MV-4-11 (cell line): ENCODE data around the gene COX5B.
"Not testable (repeated sequence)": the region's sequence is repeated elsewhere in the genome, so short reads cannot be mapped to it uniquely, and the experiment has no call there.

Experiments
- DNase-seq: peaks from one replicate; lab custom pipeline; 2025; lab: John Stamatoyannopoulos, UW

The COX5B gene

GRCh38 chr2:97654309-97654708, 8.4 kb downstream of the COX5B start:
- DNase-seq = no peak

- no peak for DNase-seq
Measured at GRCh38 chr2:97654791-97655190, 8.9 kb downstream of the COX5B start.

GRCh38 chr2:97656129-97656755, 10.4 kb downstream of the COX5B start:
- no peak for DNase-seq

GRCh38 chr2:97656905-97657587, 11.2 kb downstream of the COX5B start:
- DNase-seq = no peak

- no peak for DNase-seq
Measured at GRCh38 chr2:97657986-97658690, 12.3 kb downstream of the COX5B start.

- no peak for DNase-seq
Measured at GRCh38 chr2:97658691-97659157, 12.9 kb downstream of the COX5B start.

- no peak for DNase-seq
Measured at GRCh38 chr2:97659256-97660043, 13.6 kb downstream of the COX5B start.

- peak; percentile 28 for DNase-seq
Measured at GRCh38 chr2:97660044-97660774, 14.3 kb downstream of the COX5B start.

- no peak for DNase-seq
Measured at GRCh38 chr2:97660775-97661389, 15.0 kb downstream of the COX5B start.

GRCh38 chr2:97661927-97662326, 16.1 kb downstream of the COX5B start:
- DNase-seq = no peak

- DNase-seq = no peak
Measured at GRCh38 chr2:97662386-97662894, 16.6 kb downstream of the COX5B start.

GRCh38 chr2:97662895-97663625, 17.2 kb downstream of the COX5B start:
- DNase-seq = peak; percentile 69

GRCh38 chr2:97663626-97663961, 17.7 kb downstream of the COX5B start:
- no peak for DNase-seq

- peak; percentile 98 for DNase-seq
Measured at GRCh38 chr2:97663962-97664635, 18.2 kb downstream of the COX5B start, which contains the start of gene ACTR1B. Gene ACTR1B (minus strand): TSS chr2:97664044. CDS start chr2:97663890, 154 bp downstream.

GRCh38 chr2:97664636-97664970, 18.7 kb downstream of the COX5B start:
- DNase-seq = peak; percentile 62

GRCh38 chr2:97669448-97669847, 23.6 kb downstream of the COX5B start, which contains the start of gene C2orf92:
Gene C2orf92 (plus strand): TSS chr2:97669713. CDS start chr2:97669789, 76 bp downstream.
- no peak for DNase-seq

GRCh38 chr2:97670471-97670870, 24.6 kb downstream of the COX5B start:
- DNase-seq = no peak

- DNase-seq = no peak
Measured at GRCh38 chr2:97671526-97671925, 25.7 kb downstream of the COX5B start.

- not testable (repeated sequence) for DNase-seq
Measured at GRCh38 chr2:97672606-97673140, 26.8 kb downstream of the COX5B start.
